IMR-90 (cell line): ENCODE data around the gene KLRF2. TPM values are rescaled to one million over a fixed set of nuclear protein-coding genes. Genes with fewer than 3 reads are reported as not detected.

Experiments
- ATAC-seq: fragments of 200-7000 bp; cut with Tn5 transposase; 2 replicates; pipeline ENCODE4 v1.9.1; 2020; ENCODE audit warnings: low read depth, mild to moderate bottlenecking, moderate library complexity
- BruUV-seq: library from RNA; stranded (reverse); fragments of 400-500 nt; replicated peaks from 2 replicates; lab custom pipeline; 2021; lab: Mats Ljungman, UMichigan
- CTCF ChIA-PET: fragments of 300-600 bp; formaldehyde crosslinking; extraction: SDS; loops from one replicate; lab custom pipeline; 2021; ENCODE audit warnings: antibody characterized with exemption; lab: Yijun Ruan, JAX
- POLR2A ChIA-PET: fragments of 300-600 bp; sonication (Branson Sonifier 250); formaldehyde crosslinking; loops from one replicate; lab custom pipeline; 2022; ENCODE audit warnings: antibody characterized with exemption; ENCODE audit not compliant: unreplicated experiment; lab: Charles Lee
- DNase-seq: peaks from one replicate; pipeline ENCODE4 v3.0.0; 2013
- H2AFZ ChIP-seq: replicated peaks from 2 replicates; pipeline ENCODE3; 2013; ENCODE audit warnings: low read length, mild to moderate bottlenecking; ENCODE audit not compliant: poor library complexity
- H2AK5ac ChIP-seq: 2 replicates; pipeline ENCODE4 v1.6.1; 2013; ENCODE audit warnings: low read depth, low read length, inconsistent platforms
- H2AK9ac ChIP-seq: replicated peaks from 2 replicates; pipeline ENCODE3; 2013; ENCODE audit warnings: mild to moderate bottlenecking, low read depth, low read length, moderate library complexity; ENCODE audit not compliant: poor library complexity
- H2BK120ac ChIP-seq: 2 replicates; pipeline ENCODE4 v1.6.1; 2013; ENCODE audit warnings: low read depth, low read length, inconsistent platforms
- H2BK15ac ChIP-seq: 3 replicates; pipeline ENCODE4 v1.6.1; 2013; ENCODE audit warnings: low read depth, low read length, inconsistent platforms
- H2BK20ac ChIP-seq: 2 replicates; pipeline ENCODE4 v1.6.1; 2013; ENCODE audit warnings: low read depth, mild to moderate bottlenecking, inconsistent platforms, low read length, moderate library complexity
- H2BK5ac ChIP-seq: 2 replicates; pipeline ENCODE4 v1.6.1; 2013; ENCODE audit warnings: mild to moderate bottlenecking, low read depth, low read length, inconsistent platforms; ENCODE audit not compliant: poor library complexity, severe bottlenecking
- H3K14ac ChIP-seq: replicated peaks from 2 replicates; pipeline ENCODE4 v1.6.1; 2013; ENCODE audit warnings: low read depth, low read length, inconsistent platforms
- H3K18ac ChIP-seq: 2 replicates; pipeline ENCODE4 v1.6.1; 2013; ENCODE audit warnings: low read depth, low read length, control low read depth
- H3K23ac ChIP-seq: 2 replicates; pipeline ENCODE4 v1.6.1; 2013; ENCODE audit warnings: low read depth, low read length, inconsistent platforms
- H3K27ac ChIP-seq: 2 replicates; pipeline ENCODE4 v1.5.1; 2013; ENCODE audit warnings: mild to moderate bottlenecking, control low read depth, low read length; ENCODE audit not compliant: insufficient read depth
- H3K27me3 ChIP-seq: 2 replicates; pipeline ENCODE4 v1.6.1; 2013; ENCODE audit warnings: low read length; ENCODE audit not compliant: control insufficient read depth, insufficient read depth
- H3K36me3 ChIP-seq: 2 replicates; pipeline ENCODE4 v1.6.1; 2013; ENCODE audit warnings: low read length, mixed read lengths; ENCODE audit not compliant: control insufficient read depth, insufficient read depth
- H3K4ac ChIP-seq: 2 replicates; pipeline ENCODE4 v1.6.1; 2013; ENCODE audit warnings: low read depth, low read length, inconsistent platforms
- H3K4me1 ChIP-seq: 2 replicates; pipeline ENCODE4 v1.6.1; 2013; ENCODE audit warnings: low read length, mixed read lengths; ENCODE audit not compliant: control insufficient read depth, insufficient read depth
- H3K4me2 ChIP-seq: 2 replicates; pipeline ENCODE4 v1.6.1; 2013; ENCODE audit warnings: low read depth, mild to moderate bottlenecking, control low read depth, low read length, moderate library complexity
- H3K4me3 ChIP-seq: 2 replicates; pipeline ENCODE4 v1.5.1; 2013; ENCODE audit warnings: low read depth, mild to moderate bottlenecking, control low read depth, low read length, moderate library complexity; ENCODE audit not compliant: insufficient read depth
- H3K56ac ChIP-seq: 2 replicates; pipeline ENCODE4 v1.6.1; 2013; ENCODE audit warnings: low read length, inconsistent platforms; ENCODE audit not compliant: insufficient read depth; ENCODE audit errors: extremely low read depth
- H3K79me1 ChIP-seq, 2 experiments: 2 replicates each; pipeline ENCODE4 v1.6.1; 2013; ENCODE audit warnings: low read length in 2 of 2, inconsistent platforms in 1 of 2, low read depth in 1 of 2
- H3K9ac ChIP-seq: 2 replicates; pipeline ENCODE4 v1.6.1; 2013; ENCODE audit warnings: low read depth, low read length, control low read depth
- H3K9me1 ChIP-seq: 2 replicates; pipeline ENCODE4 v1.6.1; 2013; ENCODE audit warnings: low read length, inconsistent platforms; ENCODE audit not compliant: insufficient read depth
- H3K9me3 ChIP-seq: 2 replicates; pipeline ENCODE4 v1.6.1; 2013; ENCODE audit warnings: low read length; ENCODE audit not compliant: control insufficient read depth, insufficient read depth
- H4K20me1 ChIP-seq: 2 replicates; pipeline ENCODE4 v1.6.1; 2013; ENCODE audit warnings: low read length, inconsistent platforms; ENCODE audit not compliant: insufficient read depth
- H4K5ac ChIP-seq: 2 replicates; pipeline ENCODE4 v1.6.1; 2013; ENCODE audit warnings: mild to moderate bottlenecking, low read depth, low read length, control low read depth
- H4K8ac ChIP-seq, 2 experiments: 2 replicates each; pipeline ENCODE4 v1.6.1; 2013; ENCODE audit warnings: low read depth in 2 of 2, low read length in 2 of 2, control low read depth in 1 of 2, inconsistent platforms in 1 of 2
- H4K91ac ChIP-seq: 2 replicates; pipeline ENCODE4 v1.6.1; 2013; ENCODE audit warnings: low read depth, low read length, inconsistent platforms; ENCODE audit not compliant: insufficient read depth
- BHLHE40 ChIP-seq: fragments of 150-350 bp; IDR thresholded peaks from 2 replicates; pipeline ENCODE4 v1.6.1; 2016; ENCODE audit warnings: mild to moderate bottlenecking, low read depth, low read length
- CEBPB ChIP-seq: IDR thresholded peaks from 2 replicates; pipeline ENCODE4 v1.6.1; 2012; ENCODE audit warnings: low read depth, low read length, improper control_type of control experiment
- FOS ChIP-seq: fragments of 150-350 bp; IDR thresholded peaks from 2 replicates; pipeline ENCODE4 v1.6.1; 2016; ENCODE audit warnings: low read depth, low read length
- MAFK ChIP-seq: IDR thresholded peaks from 2 replicates; pipeline ENCODE4 v1.6.1; 2012; ENCODE audit warnings: low read depth, low read length, improper control_type of control experiment
- MAZ ChIP-seq: IDR thresholded peaks from 2 replicates; pipeline ENCODE4 v1.6.1; 2012; ENCODE audit warnings: low read depth, mild to moderate bottlenecking, low read length, improper control_type of control experiment, moderate library complexity, borderline replicate concordance
- MXI1 ChIP-seq: IDR thresholded peaks from 2 replicates; pipeline ENCODE4 v1.6.1; 2012; ENCODE audit warnings: low read depth, mild to moderate bottlenecking, low read length, moderate library complexity, borderline replicate concordance
- NFE2L2 ChIP-seq: fragments of 150-350 bp; IDR thresholded peaks from 2 replicates; pipeline ENCODE4 v1.6.1; 2016; ENCODE audit warnings: low read depth, mild to moderate bottlenecking, low read length
- POLR2A ChIP-seq: IDR thresholded peaks from 2 replicates; pipeline ENCODE4 v1.6.1; 2012; ENCODE audit warnings: mild to moderate bottlenecking, low read depth, low read length
- RAD21 ChIP-seq: IDR thresholded peaks from 2 replicates; pipeline ENCODE4 v1.6.1; 2012; ENCODE audit warnings: low read length, improper control_type of control experiment
- RCOR1 ChIP-seq: IDR thresholded peaks from 2 replicates; pipeline ENCODE4 v1.6.1; 2012; ENCODE audit warnings: mild to moderate bottlenecking, low read length, improper control_type of control experiment; ENCODE audit not compliant: insufficient replicate concordance
- RFX5 ChIP-seq: IDR thresholded peaks from 2 replicates; pipeline ENCODE4 v1.8.0; 2012; ENCODE audit warnings: low read depth, mild to moderate bottlenecking, low read length, moderate library complexity
- SMC3 ChIP-seq: fragments of 150-350 bp; IDR thresholded peaks from 2 replicates; pipeline ENCODE4 v1.6.1; 2016; ENCODE audit warnings: low read depth, mild to moderate bottlenecking, antibody characterized with exemption, low read length, moderate library complexity
- WGBS, 2 experiments: methylation state at CpG; one replicate each; pipeline versions ENCODE4 v1.1.5 to v1.1.7; 2013; ENCODE audit warnings: missing lambda C conversion rate in 2 of 2; ENCODE audit not compliant: insufficient read length in 1 of 2; ENCODE audit errors: extremely low coverage in 2 of 2; 5-methylcytosine and 5-hydroxymethylcytosine counted together
- dilution Hi-C: fragments of 300-500 bp; cut with HindIII; formaldehyde crosslinking; loops from one replicate; pipeline ENCODE4 v1.14.3; 2018; ENCODE audit warnings: low sequenced_read_pairs; ENCODE audit not compliant: unreplicated experiment
- in situ Hi-C: fragments of 300-500 bp; cut with MboI; formaldehyde crosslinking; loops from 3 replicates; pipeline ENCODE4 v1.14.3; 2019; ENCODE audit warnings: low sequenced_read_pairs, inconsistent platforms, mixed read lengths
- intact Hi-C: fragments of 100-400 bp; cut with micrococcal nuclease; formaldehyde crosslinking; loops from 2 replicates; pipeline ENCODE4 v1.10.0; 2022
- polyA plus RNA-seq, 3 experiments: library from polyadenylated mRNA; depleted of rRNA; stranded (reverse); fragments of >200 nt; gene quantifications; 2 replicates each; pipeline ENCODE4 v1.2.3, GENCODE V29; 2012; ENCODE audit warnings: low replicate concordance in 1 of 3
- total RNA-seq: library from RNA; depleted of rRNA; stranded (reverse); fragments of >200 nt; gene quantifications from 2 replicates; pipeline ENCODE4 v1.2.3, GENCODE V29; 2012
- TF ChIP-seq, protein P1 (sequence below): fragments of 150-350 bp; IDR thresholded peaks from 2 replicates; pipeline ENCODE4 v1.6.1; 2017; ENCODE audit warnings: mild to moderate bottlenecking, antibody characterized with exemption, low read length, low read depth
- TF ChIP-seq, protein P2 (sequence below): conservative IDR thresholded peaks from 2 replicates; pipeline ENCODE4 v1.5.1; 2012; ENCODE audit warnings: mild to moderate bottlenecking, low read depth, low read length, improper control_type of control experiment
- TF ChIP-seq, protein P3 (sequence below): fragments of 150-350 bp; IDR thresholded peaks from 2 replicates; pipeline ENCODE4 v1.6.1; 2016; ENCODE audit warnings: low read depth, mild to moderate bottlenecking, low read length, moderate library complexity, borderline replicate concordance

KLRF2 gene
- total and polyA plus RNA-seq, 2 of the 4 experiments (the other 2 are of a cell fraction) = not detected

DNA sequence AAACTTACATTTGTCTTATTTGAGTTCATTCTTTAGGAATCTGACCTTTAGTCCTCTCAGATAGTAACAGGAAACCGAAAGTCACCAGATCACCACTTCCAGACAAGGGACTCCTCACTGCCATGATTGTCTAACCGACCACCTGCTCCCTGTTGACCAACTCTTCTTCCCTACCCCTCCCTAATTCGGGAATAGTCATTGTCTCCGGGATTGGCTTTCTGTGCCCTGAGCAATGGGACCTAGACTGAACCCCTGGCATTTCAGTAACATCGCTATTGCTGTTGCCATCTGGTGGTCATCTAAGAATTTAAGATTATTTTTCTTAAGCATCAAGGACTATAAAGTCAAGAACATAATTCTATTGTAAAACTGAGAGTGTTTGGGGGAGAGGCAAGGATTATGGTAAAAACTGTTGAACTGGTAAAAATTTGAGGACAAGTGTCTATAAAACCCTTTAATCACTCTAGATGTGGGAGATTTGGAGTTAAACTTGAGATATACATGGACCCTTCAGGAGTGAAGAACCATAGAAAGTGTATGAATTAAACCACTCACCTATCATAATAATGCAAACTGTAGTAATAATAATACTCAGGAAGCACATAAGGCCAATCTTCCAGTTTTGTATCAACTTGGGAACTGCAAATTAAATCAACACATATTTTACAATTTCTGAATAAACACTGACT, 44.6 kb downstream of the KLRF2 start:
- no peak overlapping the region for H2AK9ac ChIP-seq
- WGBS, 2 experiments = 7% methylated on average over 2 of the region's 5 CpGs; no CpG with 5 or more reads in 1 of the 2 experiments
- H2BK5ac ChIP-seq = no peak overlapping the region
- H4K5ac ChIP-seq = no peak overlapping the region
- H3K79me1 ChIP-seq = no peaks in the 10 kb centered on the region
- H3K4ac ChIP-seq = no peak overlapping the region
- no peak overlapping the region for H3K18ac ChIP-seq
- dilution Hi-C loops = no loop called here
- intact Hi-C loops = loop anchor here (1.0 to 5.0 kb wide), 3 partner anchors 112 to 216 kb away; no protein-coding TSS in a partner anchor
- H3K9ac ChIP-seq = no peak overlapping the region
- H3K56ac ChIP-seq = no peak overlapping the region
- H4K8ac ChIP-seq = no peak overlapping the region
- no peak overlapping the region for H2BK15ac ChIP-seq
- H3K4me1 ChIP-seq = no peaks in the 10 kb centered on the region
- no peak overlapping the region for H2BK20ac ChIP-seq
- no peak overlapping the region for H2AK5ac ChIP-seq
- peak overlapping the region; percentile 84 for H2AFZ ChIP-seq
- H3K27ac ChIP-seq = no peak overlapping the region
- ChIA-PET POLR2A (no interaction called here), CTCF (interaction anchor here (1.0 to 4.5 kb wide), 3 partner anchors 18 to 175 kb away, joined by 3 to 16 read pairs (median 3); no protein-coding TSS in a partner anchor)
- BruUV-seq = no TSS peak
- H3K23ac ChIP-seq = no peak overlapping the region
- H3K4me2 ChIP-seq = peak overlapping the region; percentile 88
- no peaks in the 10 kb centered on the region for H4K20me1 ChIP-seq
- no peak overlapping the region for H4K91ac ChIP-seq
- no peak overlapping the region for H3K14ac ChIP-seq
- H3K9me1 ChIP-seq = no peaks in the 10 kb centered on the region
- no peaks in the 10 kb centered on the region; the same call in 1 of the 2 replicates for H3K27me3 ChIP-seq
- H3K9me3 ChIP-seq = no peaks in the 10 kb centered on the region
- ATAC-seq (peak; percentile 75), DNase-seq (peak; percentile 41)
- TF ChIP-seq FOS (no peak), RAD21 (peak; percentile 47), MAZ (no peak), MXI1 (no peak), MAFK (no peak), CEBPB (no peak), BHLHE40 (no peak), RFX5 (no peak), NFE2L2 (no peak), RCOR1 (no peak), SMC3 (peak; percentile 56), POLR2A (no peak)
- TF ChIP-seq, protein P1, sequence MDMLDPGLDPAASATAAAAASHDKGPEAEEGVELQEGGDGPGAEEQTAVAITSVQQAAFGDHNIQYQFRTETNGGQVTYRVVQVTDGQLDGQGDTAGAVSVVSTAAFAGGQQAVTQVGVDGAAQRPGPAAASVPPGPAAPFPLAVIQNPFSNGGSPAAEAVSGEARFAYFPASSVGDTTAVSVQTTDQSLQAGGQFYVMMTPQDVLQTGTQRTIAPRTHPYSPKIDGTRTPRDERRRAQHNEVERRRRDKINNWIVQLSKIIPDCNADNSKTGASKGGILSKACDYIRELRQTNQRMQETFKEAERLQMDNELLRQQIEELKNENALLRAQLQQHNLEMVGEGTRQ = no peak
- TF ChIP-seq, protein P2, sequence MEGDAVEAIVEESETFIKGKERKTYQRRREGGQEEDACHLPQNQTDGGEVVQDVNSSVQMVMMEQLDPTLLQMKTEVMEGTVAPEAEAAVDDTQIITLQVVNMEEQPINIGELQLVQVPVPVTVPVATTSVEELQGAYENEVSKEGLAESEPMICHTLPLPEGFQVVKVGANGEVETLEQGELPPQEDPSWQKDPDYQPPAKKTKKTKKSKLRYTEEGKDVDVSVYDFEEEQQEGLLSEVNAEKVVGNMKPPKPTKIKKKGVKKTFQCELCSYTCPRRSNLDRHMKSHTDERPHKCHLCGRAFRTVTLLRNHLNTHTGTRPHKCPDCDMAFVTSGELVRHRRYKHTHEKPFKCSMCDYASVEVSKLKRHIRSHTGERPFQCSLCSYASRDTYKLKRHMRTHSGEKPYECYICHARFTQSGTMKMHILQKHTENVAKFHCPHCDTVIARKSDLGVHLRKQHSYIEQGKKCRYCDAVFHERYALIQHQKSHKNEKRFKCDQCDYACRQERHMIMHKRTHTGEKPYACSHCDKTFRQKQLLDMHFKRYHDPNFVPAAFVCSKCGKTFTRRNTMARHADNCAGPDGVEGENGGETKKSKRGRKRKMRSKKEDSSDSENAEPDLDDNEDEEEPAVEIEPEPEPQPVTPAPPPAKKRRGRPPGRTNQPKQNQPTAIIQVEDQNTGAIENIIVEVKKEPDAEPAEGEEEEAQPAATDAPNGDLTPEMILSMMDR = peak; percentile 55
- TF ChIP-seq, protein P3, sequence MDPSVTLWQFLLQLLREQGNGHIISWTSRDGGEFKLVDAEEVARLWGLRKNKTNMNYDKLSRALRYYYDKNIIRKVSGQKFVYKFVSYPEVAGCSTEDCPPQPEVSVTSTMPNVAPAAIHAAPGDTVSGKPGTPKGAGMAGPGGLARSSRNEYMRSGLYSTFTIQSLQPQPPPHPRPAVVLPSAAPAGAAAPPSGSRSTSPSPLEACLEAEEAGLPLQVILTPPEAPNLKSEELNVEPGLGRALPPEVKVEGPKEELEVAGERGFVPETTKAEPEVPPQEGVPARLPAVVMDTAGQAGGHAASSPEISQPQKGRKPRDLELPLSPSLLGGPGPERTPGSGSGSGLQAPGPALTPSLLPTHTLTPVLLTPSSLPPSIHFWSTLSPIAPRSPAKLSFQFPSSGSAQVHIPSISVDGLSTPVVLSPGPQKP = no peak
- H2BK120ac ChIP-seq = no peak overlapping the region
- in situ Hi-C loops = loop anchor here (5.0 to 10.0 kb wide), 2 partner anchors 111 to 179 kb away; no protein-coding TSS in a partner anchor
- no peak overlapping the region for H3K4me3 ChIP-seq
- no peaks in the 10 kb centered on the region for H3K36me3 ChIP-seq
